A673 (cell line): ENCODE results near the gene KIRREL3. TPM values are rescaled to one million over a fixed set of nuclear protein-coding genes. Genes with fewer than 3 reads are reported as not detected.

ENCODE experiments used
- BruUV-seq: library from RNA; stranded (reverse); fragments of 400-500 nt; replicated peaks from 2 replicates; lab custom pipeline; 2021; lab: Mats Ljungman, UMichigan
- CTCF ChIA-PET: fragments of 300-600 bp; sonication (Branson Sonifier 250); formaldehyde crosslinking; loops from one replicate; lab custom pipeline; 2022; ENCODE audit warnings: antibody characterized with exemption; lab: Charles Lee
- POLR2A ChIA-PET: fragments of 300-600 bp; sonication (Branson Sonifier 250); formaldehyde crosslinking; loops from one replicate; lab custom pipeline; 2022; ENCODE audit warnings: antibody characterized with exemption; ENCODE audit not compliant: low non-redundant PET; lab: Charles Lee
- DNase-seq: peaks from one replicate; pipeline ENCODE4 v3.0.0-alpha.2; 2015; ENCODE audit warnings: low spot score
- H3K27ac ChIP-seq: fragments of 200-600 bp; sonication (generic); 2 replicates; pipeline ENCODE4 v1.5.1; 2016; ENCODE audit warnings: mixed run types, low read depth, mild to moderate bottlenecking, mixed read lengths, antibody characterized with exemption, low read length; ENCODE audit not compliant: poor library complexity, severe bottlenecking
- H3K27me3 ChIP-seq: fragments of 200-600 bp; sonication (generic); replicated peaks from 2 replicates; pipeline ENCODE4 v1.6.1; 2017; ENCODE audit warnings: mixed run types, low read depth, mild to moderate bottlenecking, mixed read lengths, antibody characterized with exemption, low read length; ENCODE audit not compliant: insufficient read depth, poor library complexity
- H3K36me3 ChIP-seq: fragments of 200-600 bp; sonication (generic); 2 replicates; pipeline ENCODE4 v1.6.1; 2016; ENCODE audit warnings: mixed run types, mild to moderate bottlenecking, mixed read lengths, antibody characterized with exemption, low read length; ENCODE audit not compliant: insufficient read depth, poor library complexity, severe bottlenecking
- H3K4me1 ChIP-seq: fragments of 200-600 bp; sonication (generic); 2 replicates; pipeline ENCODE4 v1.6.1; 2017; ENCODE audit warnings: mixed run types, mild to moderate bottlenecking, mixed read lengths, antibody characterized with exemption, low read length; ENCODE audit not compliant: insufficient read depth, poor library complexity, severe bottlenecking
- H3K4me3 ChIP-seq: fragments of 200-600 bp; sonication (generic); 2 replicates; pipeline ENCODE4 v1.5.1; 2016; ENCODE audit warnings: low read depth, mixed run types, mild to moderate bottlenecking, mixed read lengths, low read length; ENCODE audit not compliant: poor library complexity, severe bottlenecking
- H3K9me3 ChIP-seq: fragments of 200-600 bp; sonication (generic); 2 replicates; pipeline ENCODE4 v1.6.1; 2016; ENCODE audit warnings: mixed run types, low read depth, mild to moderate bottlenecking, mixed read lengths, antibody characterized with exemption, low read length; ENCODE audit not compliant: poor library complexity, severe bottlenecking
- CTCF ChIP-seq: fragments of 300-800, 200-600 bp; sonication (generic); conservative IDR thresholded peaks from 2 replicates; pipeline ENCODE4 v1.5.1; 2017; ENCODE audit warnings: low read depth, mild to moderate bottlenecking, antibody characterized with exemption, low read length, moderate library complexity, mixed read lengths
- EZH2 ChIP-seq: fragments of 200-600 bp; sonication (generic); IDR thresholded peaks from 2 replicates; pipeline ENCODE4 v1.6.1; 2017; ENCODE audit warnings: borderline replicate concordance, low read depth, mild to moderate bottlenecking, mixed read lengths, antibody characterized with exemption, low read length; ENCODE audit not compliant: poor library complexity, severe bottlenecking
- intact Hi-C: fragments of 100-400 bp; cut with micrococcal nuclease; formaldehyde crosslinking; loops from one replicate; pipeline ENCODE4 v1.10.0; 2022; ENCODE audit not compliant: unreplicated experiment
- total RNA-seq: library from RNA; stranded (reverse); gene quantifications from 2 replicates; pipeline ENCODE4 v1.2.3, GENCODE V29; 2021

KIRREL3 gene
- total RNA-seq, 1 experiment from 2014 or later: not detected

GRCh38 chr11:126525702-126526101 lies 474.9 kb downstream of the KIRREL3 start:
- no TSS peak for BruUV-seq
- Histone ChIP-seq H3K4me1 (no peaks in the 10 kb centered on the region), H3K36me3 (no peaks in the 10 kb centered on the region), H3K27me3 (no peaks in the 10 kb centered on the region), H3K9me3 (no peaks in the 10 kb centered on the region), H3K27ac (no peak overlapping the region), H3K4me3 (no peak overlapping the region)
- intact Hi-C loops: no loop called here
- POLR2A ChIA-PET: no interaction called here
- CTCF ChIA-PET: no interaction called here
- no peak for DNase-seq
- TF ChIP-seq CTCF (no peak), EZH2 (no peak)

DNA sequence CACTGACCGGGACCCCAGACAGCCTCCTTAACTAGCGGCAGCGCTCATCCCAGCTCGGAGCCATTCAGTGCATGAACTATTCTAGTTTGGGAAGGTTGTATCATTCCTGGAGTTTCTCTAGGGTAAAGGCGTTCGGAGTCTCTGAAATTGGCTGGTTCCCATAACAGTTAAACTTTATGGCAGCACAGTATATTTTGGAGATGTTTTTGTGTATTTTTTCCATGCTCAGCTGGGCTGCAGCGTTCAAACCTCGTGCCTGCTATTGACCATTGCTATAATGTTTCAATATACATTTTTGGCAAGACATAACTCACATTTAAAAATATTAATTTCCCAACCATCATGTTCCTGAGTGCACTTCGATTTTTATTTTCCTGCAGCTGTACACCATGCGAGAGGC lies 475.4 kb downstream of the KIRREL3 start:
- no TSS peak for BruUV-seq
- intact Hi-C loops: no loop called here
- Histone ChIP-seq H3K4me3 (no peak overlapping the region), H3K36me3 (no peaks in the 10 kb centered on the region), H3K9me3 (no peaks in the 10 kb centered on the region), H3K4me1 (no peaks in the 10 kb centered on the region), H3K27ac (no peak overlapping the region), H3K27me3 (no peaks in the 10 kb centered on the region)
- ChIA-PET CTCF (no interaction called here), POLR2A (no interaction called here)
- DNase-seq: no peak
- TF ChIP-seq EZH2: no peak
- TF ChIP-seq CTCF: no peak

DNA sequence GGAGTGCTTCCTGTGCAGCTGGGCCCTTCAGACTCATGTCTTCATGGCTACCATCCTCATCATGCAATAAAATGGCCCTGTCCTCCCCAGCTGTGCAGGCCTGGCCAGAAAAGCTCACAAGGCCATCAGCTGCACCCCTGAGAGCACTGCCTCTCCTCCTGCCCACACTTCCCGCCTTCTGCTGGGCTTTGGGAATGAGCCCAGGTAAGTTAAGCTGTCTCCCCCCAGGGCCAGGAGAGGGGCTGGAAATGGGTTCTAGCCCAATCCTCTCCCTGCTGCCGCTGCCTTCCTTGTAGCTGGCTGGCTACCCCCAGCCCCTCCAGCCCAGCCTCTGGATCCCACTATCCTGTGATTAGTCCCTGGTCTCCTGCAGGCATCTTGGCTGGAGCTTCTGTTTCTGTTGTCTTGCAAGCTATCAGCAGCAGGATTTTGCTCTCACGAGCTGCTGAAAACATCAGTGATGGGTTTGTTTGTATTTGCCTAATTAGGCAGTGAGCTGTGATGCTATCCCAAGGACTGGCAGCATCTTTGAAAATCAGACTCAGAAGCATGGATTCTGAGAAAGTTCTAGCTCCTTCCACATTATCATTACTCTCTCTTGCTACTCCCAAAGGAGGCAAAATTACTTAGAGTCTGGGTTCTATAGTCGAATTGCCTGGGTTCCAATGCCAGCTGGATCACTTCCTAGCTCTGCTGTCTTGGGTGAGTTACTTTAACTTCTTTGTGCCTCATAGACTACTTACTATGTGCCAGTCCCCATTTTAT lies 476.9 kb downstream of the KIRREL3 start:
- BruUV-seq: no TSS peak
- H3K4me1 ChIP-seq: no peaks in the 10 kb centered on the region
- POLR2A ChIA-PET: no interaction called here
- no peaks in the 10 kb centered on the region for H3K9me3 ChIP-seq
- H3K4me3 ChIP-seq: no peak overlapping the region
- intact Hi-C loops: no loop called here
- CTCF ChIA-PET: no interaction called here
- DNase-seq: no peak
- no peaks in the 10 kb centered on the region for H3K27me3 ChIP-seq
- no peaks in the 10 kb centered on the region for H3K36me3 ChIP-seq
- TF ChIP-seq CTCF (no peak), EZH2 (no peak)
- H3K27ac ChIP-seq: no peak overlapping the region
